ENCODE results near the gene ARHGAP25. TPM values are rescaled to one million over a fixed set of nuclear protein-coding genes. Genes with fewer than 3 reads are reported as not detected.
A peak's percentile ranks its signal among the peaks of the same experiment; 100 is the strongest.

The ARHGAP25 gene
- total RNA-seq, 3 donors from 2014 or later (not counting 1 experiment from before 2014, with no cell fraction given): 122 to 180 (median 155) TPM

DNA sequence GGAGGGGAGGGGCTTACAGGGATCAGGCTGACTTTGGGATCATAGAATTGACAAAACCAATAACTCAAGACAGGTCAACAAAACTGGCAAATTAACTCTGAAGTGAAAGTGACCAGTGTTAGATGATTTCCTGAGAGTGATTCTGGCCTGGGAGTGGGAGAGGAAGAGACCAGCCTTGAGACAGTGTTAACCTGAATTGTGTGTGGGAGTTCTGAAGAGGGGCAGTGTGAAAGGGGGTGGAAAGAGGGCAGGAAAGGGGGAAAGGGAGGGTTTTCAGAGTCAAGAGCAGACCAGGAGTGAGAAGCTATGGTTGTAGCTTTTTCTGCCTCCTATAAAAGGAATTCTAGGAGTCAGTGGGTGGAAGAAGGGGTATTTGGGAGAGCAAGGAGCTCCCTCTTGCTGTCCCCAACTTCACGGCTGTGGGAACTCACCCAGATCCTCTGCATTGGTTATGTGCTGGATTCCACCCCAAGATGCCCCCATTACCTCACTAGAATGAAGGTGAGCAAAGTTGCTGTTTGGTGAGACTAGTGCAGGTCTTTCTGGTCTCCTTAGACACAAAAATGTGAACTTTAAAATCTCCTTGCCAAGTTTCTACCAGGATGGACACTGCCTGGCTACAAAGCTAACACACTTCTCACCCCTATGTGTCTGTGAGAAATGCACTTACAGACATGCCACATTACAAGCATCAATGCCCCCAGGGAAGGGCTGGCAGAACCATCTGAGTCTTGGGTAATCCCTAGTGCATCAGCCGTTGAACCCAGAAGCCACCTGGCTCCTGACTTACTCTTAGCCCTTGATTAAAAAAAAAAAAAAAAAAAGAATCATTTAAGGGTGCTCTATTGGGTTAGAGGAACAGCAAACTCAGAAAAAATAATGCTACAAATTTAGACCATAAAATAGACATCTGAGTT lies 75.0 kb downstream of the ARHGAP25 start:
- DNase-seq: no peak
- peak overlapping the region in 1 of 2 donors; percentile 90 for H3K27ac Mint-ChIP-seq
- Histone ChIP-seq H3K27me3 (ENCODE audit: control insufficient read depth, insufficient read depth, low read length) (no peaks in the 10 kb centered on the region), H3K36me3 (ENCODE audit: control insufficient read depth, insufficient read depth, low read length) (peaks cover 98% of the 10 kb centered on the region), H3K27ac (ENCODE audit: low read length) (peak overlapping the region; percentile 69), H3K9me3 (ENCODE audit: control insufficient read depth, insufficient read depth, low read length) (no peaks in the 10 kb centered on the region), H3K4me1 (ENCODE audit: control insufficient read depth, insufficient read depth, low read length) (peaks cover 30% of the 10 kb centered on the region), H3K4me3 (ENCODE audit: low read length) (no peak overlapping the region)
- H3K4me1 Mint-ChIP-seq: peaks cover 68 to 79% of the 10 kb centered on the region in 2 donors
- TF ChIP-seq CTCF (IDR thresholded peaks at IDR 0.05): no peak
- no peak for ATAC-seq
- peak overlapping the region; percentile 54 for H3K4me3 Mint-ChIP-seq
- H3K36me3 Mint-ChIP-seq: peaks cover 40% of the 10 kb centered on the region
- no peaks in the 10 kb centered on the region for H3K27me3 Mint-ChIP-seq (ENCODE audit: low read depth in 2 of 2)
- WGBS (ENCODE audit: insufficient coverage): 40% methylated on average over 1 of the region's 2 CpGs
- no peaks in the 10 kb centered on the region for H3K9me3 Mint-ChIP-seq
- intact Hi-C loops (cut with micrococcal nuclease): loop anchor here (5.0 kb wide), 1 partner anchor 37 kb away; no protein-coding TSS in a partner anchor

DNA sequence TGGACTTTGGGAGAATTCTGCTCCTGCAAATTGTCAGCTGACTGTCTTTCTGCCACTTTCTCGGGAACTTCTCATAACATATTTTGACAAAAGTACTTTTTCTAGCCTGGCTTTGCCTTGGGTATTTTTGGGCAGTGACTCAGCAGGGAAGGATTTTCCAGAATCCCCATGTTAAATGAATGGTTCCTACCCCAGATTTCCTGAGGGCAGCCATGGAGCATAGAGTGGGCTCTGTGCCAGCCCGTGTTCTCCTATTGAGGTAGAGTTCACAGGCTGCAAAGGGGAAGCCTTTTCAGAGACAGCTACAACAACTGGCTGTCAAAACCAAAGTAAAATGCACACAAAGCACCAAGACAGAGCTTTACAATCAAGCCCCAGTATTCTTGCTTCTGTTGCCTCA lies 76.8 kb downstream of the ARHGAP25 start:
- DNase-seq (no peak), ATAC-seq (no peak)
- H3K9me3 ChIP-seq (ENCODE audit: control insufficient read depth, insufficient read depth, low read length): no peaks in the 10 kb centered on the region
- Mint-ChIP-seq H3K4me1 (peaks cover 62 to 65% of the 10 kb centered on the region in 2 donors), H3K36me3 (peaks cover 44% of the 10 kb centered on the region), H3K27me3 (ENCODE audit: low read depth in 2 of 2) (no peaks in the 10 kb centered on the region), H3K27ac (peak overlapping the region in 1 of 2 donors; percentile 90), H3K4me3 (no peak overlapping the region), H3K9me3 (no peaks in the 10 kb centered on the region)
- intact Hi-C loops (cut with micrococcal nuclease): no loop called here
- H3K27ac ChIP-seq (ENCODE audit: low read length): peak overlapping the region; percentile 9
- peaks cover 30% of the 10 kb centered on the region for H3K4me1 ChIP-seq (ENCODE audit: control insufficient read depth, insufficient read depth, low read length)
- 79% methylated on average over 2 of the region's 2 CpGs for WGBS (ENCODE audit: insufficient coverage)
- H3K4me3 ChIP-seq (ENCODE audit: low read length): no peak overlapping the region
- no peak for TF ChIP-seq CTCF (IDR thresholded peaks at IDR 0.05)
- peaks cover 98% of the 10 kb centered on the region for H3K36me3 ChIP-seq (ENCODE audit: control insufficient read depth, insufficient read depth, low read length)
- no peaks in the 10 kb centered on the region for H3K27me3 ChIP-seq (ENCODE audit: control insufficient read depth, insufficient read depth, low read length)

- Histone ChIP-seq H3K27me3 (ENCODE audit: control insufficient read depth, insufficient read depth, low read length) (no peaks in the 10 kb centered on the region), H3K27ac (ENCODE audit: low read length) (peak overlapping the region; percentile 18), H3K4me1 (ENCODE audit: control insufficient read depth, insufficient read depth, low read length) (peaks cover 27% of the 10 kb centered on the region), H3K4me3 (ENCODE audit: low read length) (no peak overlapping the region), H3K36me3 (ENCODE audit: control insufficient read depth, insufficient read depth, low read length) (peaks cover 98% of the 10 kb centered on the region), H3K9me3 (ENCODE audit: control insufficient read depth, insufficient read depth, low read length) (no peaks in the 10 kb centered on the region)
- DNase-seq: no peak
- 52% methylated on average over 6 of the region's 6 CpGs for WGBS (ENCODE audit: insufficient coverage)
- no peak for ATAC-seq
- intact Hi-C loops (cut with micrococcal nuclease): no loop called here
- H3K4me3 Mint-ChIP-seq: no peak overlapping the region
- no peak for TF ChIP-seq CTCF (IDR thresholded peaks at IDR 0.05)
- no peaks in the 10 kb centered on the region for H3K9me3 Mint-ChIP-seq
- H3K27me3 Mint-ChIP-seq (ENCODE audit: low read depth in 2 of 2): no peaks in the 10 kb centered on the region
- H3K27ac Mint-ChIP-seq: peak overlapping the region in 1 of 2 donors; percentile 90
- peaks cover 44% of the 10 kb centered on the region for H3K36me3 Mint-ChIP-seq
- H3K4me1 Mint-ChIP-seq: peaks cover 60% of the 10 kb centered on the region in 2 donors
Observed at GRCh38 chr2:68812251-68812650, 77.6 kb downstream of the ARHGAP25 start.
